Measurements from ENCODE around the gene RCE1. TPM values are rescaled to one million over a fixed set of nuclear protein-coding genes. Genes with fewer than 3 reads are reported as not detected.

Gene RCE1
- total RNA-seq, 1 experiment from 2014 or later, result 52.5 TPM

GRCh38 chr11:66848671-66849500 lies 5.6 kb downstream of the RCE1 start:
- Histone ChIP-seq H3K4ac (ENCODE audit: low read depth, low read length) (no peak overlapping the region), H2BK15ac (ENCODE audit: low read depth, low read length) (no peak overlapping the region), H3K14ac (ENCODE audit: insufficient read depth, low read length) (no peak overlapping the region), H3K27ac (ENCODE audit: insufficient read length, low read depth, low read length) (no peak overlapping the region), H3K27me3 (ENCODE audit: insufficient read depth, low read length) (no peaks in the 10 kb centered on the region), H2BK120ac (ENCODE audit: low read depth, low read length, poor library complexity, severe bottlenecking) (no peak overlapping the region), H4K5ac (ENCODE audit: insufficient read length, low read depth, low read length) (no peak overlapping the region), H4K8ac (replicated peaks; ENCODE audit: insufficient read length, low read depth, low read length) (no peak overlapping the region), H3K4me1 (ENCODE audit: insufficient read depth, low read length) (no peaks in the 10 kb centered on the region), H3K4me2 (ENCODE audit: insufficient read depth, insufficient read length, low read length) (no peak overlapping the region), H3K9ac (ENCODE audit: extremely low read depth, insufficient read length, low read length) (no peak overlapping the region), H3K18ac (ENCODE audit: insufficient read length, low read depth, low read length) (no peak overlapping the region), H3K79me2 (ENCODE audit: insufficient read depth, low read length) (peaks cover 8% of the 10 kb centered on the region; the same call in 1 of the 2 replicates), H2AK5ac (ENCODE audit: insufficient read length, low read length) (no peak overlapping the region), H3K23me2 (ENCODE audit: insufficient read length, low read depth, low read length, poor library complexity, severe bottlenecking) (no peaks in the 10 kb centered on the region), H3T11ph (ENCODE audit: low read length) (no peak overlapping the region), H4K20me1 (ENCODE audit: control insufficient read depth, insufficient read depth, insufficient read length) (no peaks in the 10 kb centered on the region), H2AFZ (ENCODE audit: low read length) (no peak overlapping the region), H3K56ac (ENCODE audit: insufficient read length, low read depth, low read length) (no peak overlapping the region), H2BK5ac (ENCODE audit: insufficient read length, low read length) (no peak overlapping the region), H3K23ac (ENCODE audit: insufficient read length, low read depth, low read length) (no peak overlapping the region), H3K9me3 (ENCODE audit: control insufficient read depth, low read depth, low read length) (no peaks in the 10 kb centered on the region), H3K79me1 (ENCODE audit: insufficient read depth, low read depth, low read length, poor library complexity, severe bottlenecking) (peaks cover 7% of the 10 kb centered on the region), H4K91ac (ENCODE audit: insufficient read length, low read depth, low read length) (no peak overlapping the region), H2BK20ac (ENCODE audit: low read depth, low read length, poor library complexity, severe bottlenecking) (no peak overlapping the region), H2BK12ac (ENCODE audit: insufficient read length, low read depth, low read length) (no peak overlapping the region)
- Mint-ChIP-seq H3K27me3 (ENCODE audit: low read depth) (peaks cover 3% of the 10 kb centered on the region; the same call in 1 of the 2 replicates), H3K4me3 (no peak overlapping the region), H3K4me1 (peaks cover 11 to 15% of the 10 kb centered on the region in 2 experiments), H3K9me3 (no peaks in the 10 kb centered on the region), H3K36me3 (ENCODE audit: insufficient read depth in 1 of 3, low read depth in 3 of 3) (peaks cover 8 to 42% (median 35%) of the 10 kb centered on the region in 3 experiments), H3K27ac (no peak overlapping the region)
- WGBS (ENCODE audit: extremely low coverage, insufficient read length, low lambda C conversion rate), result no CpG with 5 or more reads among the region's 28 CpGs
- TF ChIP-seq CTCF (conservative IDR thresholded peaks at IDR 0.05), result no peak
- DNase-seq, result no peak
